OCI-LY7 (cell line): Measurements from ENCODE around the gene CD9. TPM values are rescaled to one million over a fixed set of nuclear protein-coding genes. Genes with fewer than 3 reads are reported as not detected.

ENCODE experiments used
- BruUV-seq: library from RNA; stranded (reverse); fragments of 400-500 nt; replicated peaks from 2 replicates; lab custom pipeline; 2021; lab: Mats Ljungman, UMichigan
- CTCF ChIA-PET: fragments of 300-600 bp; sonication (Branson Sonifier 250); formaldehyde crosslinking; loops from one replicate; lab custom pipeline; 2022; ENCODE audit warnings: antibody characterized with exemption; ENCODE audit not compliant: unreplicated experiment; lab: Charles Lee
- POLR2A ChIA-PET: fragments of 300-600 bp; sonication (Branson Sonifier 250); formaldehyde crosslinking; loops from one replicate; lab custom pipeline; 2022; ENCODE audit warnings: antibody characterized with exemption; lab: Charles Lee
- DNase-seq: peaks from one replicate; pipeline ENCODE4 v3.0.0-alpha.2; 2015; ENCODE audit warnings: low spot score
- H2AFZ ChIP-seq: fragments of 200-600 bp; sonication (generic), shearing (Covaris generic); 2 replicates; pipeline ENCODE4 v1.6.1; 2014; ENCODE audit warnings: mild to moderate bottlenecking, antibody characterized with exemption, low read length, moderate library complexity
- H3K27ac ChIP-seq: fragments of 200-600 bp; sonication (generic); 2 replicates; pipeline ENCODE4 v1.5.1; 2014; ENCODE audit warnings: mixed run types, low read depth, mild to moderate bottlenecking, moderate library complexity, low read length, inconsistent platforms; ENCODE audit not compliant: poor library complexity, severe bottlenecking
- H3K36me3 ChIP-seq: fragments of 200-600 bp; sonication (generic); 2 replicates; pipeline ENCODE4 v1.6.1; 2014; ENCODE audit warnings: mild to moderate bottlenecking, antibody characterized with exemption, low read length, moderate library complexity, mixed read lengths; ENCODE audit not compliant: insufficient read depth
- H3K4me1 ChIP-seq: fragments of 200-600 bp; sonication (generic); 2 replicates; pipeline ENCODE4 v1.5.1; 2014; ENCODE audit warnings: mild to moderate bottlenecking, low read length; ENCODE audit not compliant: insufficient read depth, poor library complexity, severe bottlenecking
- H3K4me2 ChIP-seq: fragments of 200-600 bp; sonication (generic); 2 replicates; pipeline ENCODE4 v1.6.1; 2014; ENCODE audit warnings: mild to moderate bottlenecking, low read length
- H3K4me3 ChIP-seq: fragments of 200-600 bp; sonication (generic); 2 replicates; pipeline ENCODE4 v1.5.1; 2014; ENCODE audit warnings: mild to moderate bottlenecking, low read depth, low read length; ENCODE audit not compliant: poor library complexity, severe bottlenecking
- H3K79me2 ChIP-seq: fragments of 200-600 bp; sonication (generic); 2 replicates; pipeline ENCODE4 v1.6.1; 2016; ENCODE audit warnings: low read depth, mild to moderate bottlenecking, low read length, moderate library complexity, mixed read lengths; ENCODE audit not compliant: insufficient read depth
- H3K9me2 ChIP-seq: fragments of 200-600 bp; sonication (generic); 2 replicates; pipeline ENCODE4 v1.6.1; 2016; ENCODE audit warnings: mild to moderate bottlenecking, low read length, mixed read lengths; ENCODE audit not compliant: insufficient read depth
- H3K9me3 ChIP-seq: fragments of 200-600 bp; sonication (generic); 2 replicates; pipeline ENCODE4 v1.6.1; 2014; ENCODE audit warnings: mild to moderate bottlenecking, mixed run types, low read length, mixed read lengths
- H4K20me1 ChIP-seq: fragments of 200-600 bp; sonication (generic); 2 replicates; pipeline ENCODE4 v1.6.1; 2014; ENCODE audit warnings: mild to moderate bottlenecking, antibody characterized with exemption, low read length, moderate library complexity, mixed read lengths; ENCODE audit not compliant: insufficient read depth
- EZH2phosphoT487 ChIP-seq: fragments of 200-600 bp; sonication (generic); IDR thresholded peaks from 2 replicates; pipeline ENCODE4 v1.6.1; 2018; ENCODE audit warnings: low read depth, borderline replicate concordance, mild to moderate bottlenecking, mixed run types, antibody characterized with exemption, low read length, moderate library complexity, mixed read lengths
- intact Hi-C: fragments of 100-400 bp; cut with micrococcal nuclease; formaldehyde crosslinking; loops from one replicate; pipeline ENCODE4 v1.10.0; 2022; ENCODE audit not compliant: unreplicated experiment
- total RNA-seq, 2 experiments: library from RNA; depleted of rRNA in 1 of 2; stranded (reverse); fragments of >200 nt in 1 of 2; shearing (Covaris generic) in 1 of 2; gene quantifications; 2 replicates each; pipeline ENCODE4 v1.2.3, GENCODE V29; 2014 to 2022
- TF ChIP-seq, protein P1 (sequence below): fragments of 200-600 bp; sonication (generic); conservative IDR thresholded peaks from 2 replicates; pipeline ENCODE4 v1.5.1; 2014; ENCODE audit warnings: mild to moderate bottlenecking, antibody characterized with exemption, low read length, moderate library complexity, mixed read lengths

CD9 gene
- total RNA-seq, 2 experiments from 2014 or later = not detected

- DNase-seq = no peak
- intact Hi-C loops = no loop called here
- Histone ChIP-seq H3K27ac (no peak overlapping the region), H4K20me1 (no peaks in the 10 kb centered on the region), H3K79me2 (no peaks in the 10 kb centered on the region), H3K4me3 (no peak overlapping the region), H3K9me3 (no peaks in the 10 kb centered on the region), H3K36me3 (no peaks in the 10 kb centered on the region), H2AFZ (no peak overlapping the region), H3K4me1 (peaks cover 16% of the 10 kb centered on the region), H3K4me2 (no peak overlapping the region), H3K9me2 (no peaks in the 10 kb centered on the region)
- POLR2A ChIA-PET = no interaction called here
- BruUV-seq = no TSS peak
- no peak for TF ChIP-seq EZH2phosphoT487
- TF ChIP-seq, protein P1, sequence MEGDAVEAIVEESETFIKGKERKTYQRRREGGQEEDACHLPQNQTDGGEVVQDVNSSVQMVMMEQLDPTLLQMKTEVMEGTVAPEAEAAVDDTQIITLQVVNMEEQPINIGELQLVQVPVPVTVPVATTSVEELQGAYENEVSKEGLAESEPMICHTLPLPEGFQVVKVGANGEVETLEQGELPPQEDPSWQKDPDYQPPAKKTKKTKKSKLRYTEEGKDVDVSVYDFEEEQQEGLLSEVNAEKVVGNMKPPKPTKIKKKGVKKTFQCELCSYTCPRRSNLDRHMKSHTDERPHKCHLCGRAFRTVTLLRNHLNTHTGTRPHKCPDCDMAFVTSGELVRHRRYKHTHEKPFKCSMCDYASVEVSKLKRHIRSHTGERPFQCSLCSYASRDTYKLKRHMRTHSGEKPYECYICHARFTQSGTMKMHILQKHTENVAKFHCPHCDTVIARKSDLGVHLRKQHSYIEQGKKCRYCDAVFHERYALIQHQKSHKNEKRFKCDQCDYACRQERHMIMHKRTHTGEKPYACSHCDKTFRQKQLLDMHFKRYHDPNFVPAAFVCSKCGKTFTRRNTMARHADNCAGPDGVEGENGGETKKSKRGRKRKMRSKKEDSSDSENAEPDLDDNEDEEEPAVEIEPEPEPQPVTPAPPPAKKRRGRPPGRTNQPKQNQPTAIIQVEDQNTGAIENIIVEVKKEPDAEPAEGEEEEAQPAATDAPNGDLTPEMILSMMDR = no peak
- CTCF ChIA-PET = no interaction called here
These were observed 34.7 kb downstream of the CD9 start for GRCh38 chr12:6234906-6235305.

GRCh38 chr12:6235499-6235898 is 35.3 kb downstream of the CD9 start:
- Histone ChIP-seq H4K20me1 (no peaks in the 10 kb centered on the region), H3K4me3 (no peak overlapping the region), H3K4me1 (peaks cover 10% of the 10 kb centered on the region), H3K27ac (no peak overlapping the region), H3K79me2 (no peaks in the 10 kb centered on the region), H3K9me3 (no peaks in the 10 kb centered on the region), H2AFZ (no peak overlapping the region), H3K9me2 (no peaks in the 10 kb centered on the region), H3K36me3 (no peaks in the 10 kb centered on the region), H3K4me2 (no peak overlapping the region)
- DNase-seq = no peak
- no TSS peak for BruUV-seq
- TF ChIP-seq, protein P1 = no peak
- TF ChIP-seq EZH2phosphoT487 = no peak
- ChIA-PET POLR2A (no interaction called here), CTCF (no interaction called here)
- intact Hi-C loops = no loop called here

DNA sequence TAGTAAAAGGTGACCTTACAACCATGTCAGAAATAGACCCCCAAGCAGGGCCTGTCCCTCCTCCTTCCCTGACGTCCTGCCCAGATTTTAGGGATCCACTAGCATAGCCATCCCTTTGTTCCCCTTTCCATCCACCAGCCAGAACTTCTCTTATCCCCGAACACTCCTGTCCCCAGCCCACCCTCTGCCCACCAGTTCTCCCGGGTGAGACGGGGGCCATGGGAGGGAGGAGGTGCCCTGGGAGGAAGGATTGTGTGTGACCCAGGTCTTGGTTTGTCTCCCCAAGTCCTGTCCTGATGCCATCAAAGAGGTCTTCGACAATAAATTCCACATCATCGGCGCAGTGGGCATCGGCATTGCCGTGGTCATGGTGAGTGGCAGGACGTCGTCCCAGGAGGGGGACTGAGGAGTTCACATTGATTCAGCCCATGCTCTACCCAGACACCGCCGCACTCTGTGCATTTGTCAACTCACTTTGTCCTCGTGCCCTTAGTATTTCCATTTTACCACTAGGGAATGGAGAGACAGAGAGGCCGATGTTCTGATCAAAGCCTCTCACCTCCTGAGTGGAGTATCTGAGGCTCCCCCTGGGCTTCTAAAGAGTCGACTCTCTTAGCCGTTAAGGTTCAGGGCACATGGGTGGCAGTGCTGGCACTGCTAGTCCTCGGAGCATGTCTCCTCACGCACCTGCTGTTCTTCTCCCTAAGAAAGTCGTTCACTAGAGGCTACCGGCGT is 35.9 kb downstream of the CD9 start:
- no TSS peak for BruUV-seq
- Histone ChIP-seq H2AFZ (no peak overlapping the region), H3K9me3 (no peaks in the 10 kb centered on the region), H3K4me3 (no peak overlapping the region), H4K20me1 (no peaks in the 10 kb centered on the region), H3K4me2 (no peak overlapping the region), H3K79me2 (no peaks in the 10 kb centered on the region), H3K9me2 (no peaks in the 10 kb centered on the region), H3K27ac (no peak overlapping the region), H3K4me1 (peaks cover 4% of the 10 kb centered on the region), H3K36me3 (no peaks in the 10 kb centered on the region)
- intact Hi-C loops = no loop called here
- ChIA-PET CTCF (no interaction called here), POLR2A (no interaction called here)
- TF ChIP-seq, protein P1 = no peak
- no peak for TF ChIP-seq EZH2phosphoT487
- DNase-seq = no peak
